Prostate gland (tissue), 2 donors: ENCODE measurements around the gene CPT1B.

Experiments used
- POLR2A ChIP-seq: fragments of 450-650 bp; IDR thresholded peaks from one replicate; pipeline ENCODE4 v1.6.1; 2016; ENCODE audit warnings: antibody characterized with exemption, mild to moderate bottlenecking
- TF ChIP-seq, protein P1 (sequence below), 4 experiments: fragments of 200-600 bp in 2 of 4; fragments of 450-650 bp in 2 of 4; sonication (generic) in 2 of 4; IDR thresholded peaks; 1 replicate in 3 of 4; 2 replicates in 1 of 4; pipeline ENCODE4 v1.5.1; 2016 to 2019; ENCODE audit warnings: antibody characterized with exemption in 4 of 4, mild to moderate bottlenecking in 2 of 4, moderate library complexity in 2 of 4

DNA sequence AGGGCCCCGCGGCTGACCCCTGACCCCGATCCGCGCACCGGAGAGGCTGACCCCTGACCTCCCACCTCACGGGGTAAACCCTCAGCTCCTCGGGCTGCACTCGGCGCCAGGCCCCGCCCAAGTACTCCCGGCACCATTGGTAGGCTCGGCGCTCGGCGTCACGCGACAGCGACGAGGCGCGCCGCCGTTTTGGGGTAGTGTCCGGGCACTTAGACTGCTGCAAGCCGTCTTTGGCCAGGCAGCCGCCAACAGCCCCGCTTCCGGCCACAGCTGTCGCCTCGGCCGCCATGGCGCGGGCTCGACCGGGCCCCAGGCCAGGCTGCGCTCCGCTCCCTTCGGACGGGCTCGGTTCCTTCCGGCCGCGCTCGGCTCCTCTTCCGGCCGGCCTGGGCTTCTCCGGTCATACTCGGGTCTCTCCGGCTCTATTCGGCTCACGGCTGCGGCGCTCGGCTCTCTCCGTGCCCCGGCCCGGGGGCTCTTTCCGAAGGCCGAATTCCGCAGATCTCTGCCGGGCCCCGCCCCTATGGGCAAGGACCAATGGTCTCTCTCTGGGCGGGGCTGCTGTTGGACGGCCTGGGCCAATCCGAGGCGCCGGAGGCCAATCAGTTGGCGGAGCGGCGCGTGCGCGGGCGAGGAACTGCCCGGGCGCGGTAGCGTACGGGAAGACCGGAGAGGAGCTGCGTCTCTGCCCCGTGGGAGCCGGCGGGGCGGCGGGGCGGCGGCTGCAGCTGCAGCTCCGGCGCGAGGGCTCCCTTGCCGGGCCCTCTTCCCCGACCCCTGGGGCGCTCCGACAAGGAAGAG, 4.5 kb upstream of the CPT1B start, which contains the start of gene CHKB:
- TF ChIP-seq, protein P1, sequence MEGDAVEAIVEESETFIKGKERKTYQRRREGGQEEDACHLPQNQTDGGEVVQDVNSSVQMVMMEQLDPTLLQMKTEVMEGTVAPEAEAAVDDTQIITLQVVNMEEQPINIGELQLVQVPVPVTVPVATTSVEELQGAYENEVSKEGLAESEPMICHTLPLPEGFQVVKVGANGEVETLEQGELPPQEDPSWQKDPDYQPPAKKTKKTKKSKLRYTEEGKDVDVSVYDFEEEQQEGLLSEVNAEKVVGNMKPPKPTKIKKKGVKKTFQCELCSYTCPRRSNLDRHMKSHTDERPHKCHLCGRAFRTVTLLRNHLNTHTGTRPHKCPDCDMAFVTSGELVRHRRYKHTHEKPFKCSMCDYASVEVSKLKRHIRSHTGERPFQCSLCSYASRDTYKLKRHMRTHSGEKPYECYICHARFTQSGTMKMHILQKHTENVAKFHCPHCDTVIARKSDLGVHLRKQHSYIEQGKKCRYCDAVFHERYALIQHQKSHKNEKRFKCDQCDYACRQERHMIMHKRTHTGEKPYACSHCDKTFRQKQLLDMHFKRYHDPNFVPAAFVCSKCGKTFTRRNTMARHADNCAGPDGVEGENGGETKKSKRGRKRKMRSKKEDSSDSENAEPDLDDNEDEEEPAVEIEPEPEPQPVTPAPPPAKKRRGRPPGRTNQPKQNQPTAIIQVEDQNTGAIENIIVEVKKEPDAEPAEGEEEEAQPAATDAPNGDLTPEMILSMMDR (IDR thresholded peaks at IDR 0.05), result peak in 1 of 4 experiments; percentile 29
- peak; percentile 97 for TF ChIP-seq POLR2A
